Measurements from ENCODE around the gene ADAM8. TPM values are rescaled to one million over a fixed set of nuclear protein-coding genes. Genes with fewer than 3 reads are reported as not detected.

The ADAM8 gene
- total and polyA plus RNA-seq, 2 of the 8 experiments (the other 6 are each of a cell fraction or from before 2014, with no cell fraction given) = 4.6 TPM

DNA sequence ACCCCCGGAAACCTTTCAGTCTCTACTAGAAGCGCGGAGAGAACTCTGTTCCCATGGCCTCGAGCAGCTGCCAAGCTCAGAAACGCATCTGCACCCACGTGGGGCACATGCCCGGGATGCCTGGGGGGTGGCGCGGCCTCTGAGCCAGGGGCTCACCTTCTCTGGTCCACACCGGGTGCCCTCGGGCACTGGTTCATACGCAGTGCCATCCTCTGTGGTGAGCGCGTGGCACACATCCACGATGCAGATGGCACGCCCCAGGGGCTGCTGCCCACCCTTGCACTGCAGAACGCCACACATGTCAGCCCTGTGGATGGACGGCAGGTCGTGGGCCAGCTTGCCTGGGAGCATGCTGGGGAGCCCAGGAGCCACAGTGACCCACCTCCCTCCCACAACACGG lies 6.5 kb downstream of the ADAM8 start (continued):
- TF ChIP-seq RAD21 (IDR thresholded peaks at IDR 0.05 in 1 of 2, conservative IDR thresholded peaks at IDR 0.05 in 1 of 2; ENCODE audit: low read depth in 2 of 2, low read length in 2 of 2) (no peak), EP300 (IDR thresholded peaks at IDR 0.05; ENCODE audit: borderline replicate concordance in 1 of 2, low read depth in 2 of 2, low read length in 2 of 2) (no peak), RNF2 (IDR thresholded peaks at IDR 0.05; ENCODE audit: borderline replicate concordance, low read depth, low read length, missing control alignments, poor library complexity, severe bottlenecking) (no peak), ZNF274 (IDR thresholded peaks at IDR 0.05; ENCODE audit: borderline replicate concordance, extremely low read depth, low read length) (no peak)
